K562 (cell line): Measurements from ENCODE around the gene KLF13. TPM values are rescaled to one million over a fixed set of nuclear protein-coding genes. Genes with fewer than 3 reads are reported as not detected.

ENCODE experiments used
- ATAC-seq: fragments of 200-7000 bp; cut with Tn5 transposase; 3 replicates; pipeline ENCODE4 v1.9.1; 2020; ENCODE audit warnings: moderate library complexity
- BruUV-seq: library from RNA; stranded (reverse); fragments of 400-500 nt; replicated peaks from 2 replicates; lab custom pipeline; 2021; lab: Mats Ljungman, UMichigan
- CTCF ChIA-PET: fragments of 300-600 bp; formaldehyde crosslinking; extraction: SDS; loops from one replicate; lab custom pipeline; 2021; ENCODE audit warnings: low intra/inter-chr PET ratio; lab: Yijun Ruan, JAX
- POLR2A ChIA-PET: fragments of 300-600, 350-650 bp; sonication (Branson Sonifier 250); formaldehyde crosslinking; extraction: SDS; loops from one replicate; lab custom pipeline; 2021; ENCODE audit warnings: antibody characterized with exemption, inconsistent platforms; lab: Yijun Ruan, JAX
- DNase-seq, 4 experiments: peaks; one replicate each; pipeline versions ENCODE4 v3.0.0 to v3.0.0-alpha.2; 2011 to 2018; ENCODE audit warnings: low spot score in 3 of 4, mixed read lengths in 3 of 4; ENCODE audit errors: extremely low read depth in 1 of 4
- FAIRE-seq: peaks from 2 replicates; lab custom pipeline; 2011; peaks lifted over from hg19 to GRCh38; lab: Jason Lieb, UNC
- H2AFZ ChIP-seq: 2 replicates; pipeline ENCODE4 v1.6.0; 2011; ENCODE audit warnings: low read depth, low read length, control low read depth, inconsistent platforms
- H3K27ac ChIP-seq: fragments of 200-600 bp; 3 replicates; pipeline ENCODE4 v1.8.0; 2011; ENCODE audit warnings: low read depth, mild to moderate bottlenecking, control low read depth, inconsistent platforms, low read length, moderate library complexity, mixed read lengths; ENCODE audit errors: extremely low read depth
- H3K27me3 ChIP-seq, 2 experiments: fragments of 300-600 bp in 1 of 2; 2 replicates in 1 of 2; 3 replicates in 1 of 2; pipeline versions ENCODE4 v1.6.0 to v1.8.0; 2011; ENCODE audit warnings: inconsistent platforms in 2 of 2, low read length in 2 of 2, mild to moderate bottlenecking in 1 of 2, mixed read lengths in 1 of 2, moderate library complexity in 1 of 2; ENCODE audit not compliant: control insufficient read depth in 2 of 2, insufficient read depth in 2 of 2
- H3K36me3 ChIP-seq: fragments of 300-600 bp; 3 replicates; pipeline ENCODE4 v1.8.0; 2011; ENCODE audit warnings: mild to moderate bottlenecking, low read length, inconsistent platforms; ENCODE audit not compliant: control insufficient read depth, insufficient read depth
- H3K4me1 ChIP-seq, 2 experiments: fragments of 200-600 bp in 1 of 2; replicated peaks in 1 of 2; 2 replicates in 1 of 2; 3 replicates in 1 of 2; pipeline versions ENCODE4 v1.5.1 to v1.8.0; 2011; ENCODE audit warnings: inconsistent platforms in 2 of 2, low read length in 2 of 2, mild to moderate bottlenecking in 1 of 2, mixed read lengths in 1 of 2, moderate library complexity in 1 of 2; ENCODE audit not compliant: control insufficient read depth in 2 of 2, insufficient read depth in 2 of 2
- H3K4me2 ChIP-seq: 2 replicates; pipeline ENCODE4 v1.6.1; 2011; ENCODE audit warnings: low read length, control low read depth, inconsistent platforms, mixed read lengths; ENCODE audit not compliant: insufficient read depth
- H3K4me3 ChIP-seq: fragments of 200-600 bp; sonication (generic), shearing (Covaris generic); 2 replicates; pipeline ENCODE4 v1.5.1; 2016; ENCODE audit warnings: control low read depth, inconsistent platforms
- H3K79me2 ChIP-seq: fragments of 200-600 bp; 3 replicates; pipeline ENCODE4 v1.8.0; 2011; ENCODE audit warnings: low read length, inconsistent platforms; ENCODE audit not compliant: control insufficient read depth, insufficient read depth
- H3K9ac ChIP-seq, 2 experiments: 2 replicates each; pipeline versions ENCODE4 v1.6.0 to v1.6.1; 2011; ENCODE audit warnings: low read depth in 2 of 2, low read length in 2 of 2, control low read depth in 1 of 2, inconsistent platforms in 1 of 2, mild to moderate bottlenecking in 1 of 2, mixed read lengths in 1 of 2; ENCODE audit not compliant: insufficient read depth in 1 of 2
- H3K9me1 ChIP-seq: one replicate; pipeline ENCODE4 v1.6.0; 2011; ENCODE audit warnings: inconsistent platforms, mild to moderate bottlenecking, low read length, moderate library complexity; ENCODE audit not compliant: control insufficient read depth, insufficient read depth
- H3K9me3 ChIP-seq: replicated peaks from 2 replicates; pipeline ENCODE4 v1.5.1; 2011; ENCODE audit warnings: low read depth, low read length, inconsistent platforms; ENCODE audit not compliant: control insufficient read depth, insufficient read depth
- H4K20me1 ChIP-seq: replicated peaks from 2 replicates; pipeline ENCODE4 v1.6.1; 2011; ENCODE audit warnings: low read length, inconsistent platforms, mixed read lengths; ENCODE audit not compliant: control insufficient read depth, insufficient read depth
- CBX8 ChIP-seq: fragments of 200-600 bp; sonication (generic); IDR thresholded peaks from 2 replicates; pipeline ENCODE4 v1.6.1; 2012; ENCODE audit warnings: borderline replicate concordance, mixed run types, low read depth, mild to moderate bottlenecking, moderate library complexity, mixed read lengths, low read length, control low read depth, inconsistent platforms; ENCODE audit not compliant: poor library complexity, severe bottlenecking; ENCODE audit errors: extremely low read depth
- HMGN3 ChIP-seq: IDR thresholded peaks from 2 replicates; pipeline ENCODE4 v1.6.1; 2011; ENCODE audit warnings: borderline replicate concordance, low read depth, mild to moderate bottlenecking, mixed read lengths, low read length; ENCODE audit not compliant: insufficient read length; ENCODE audit errors: extremely low read depth
- HSF4 ChIP-seq: fragments of 250-450 bp; sonication (Bioruptor Pico); IDR thresholded peaks from 2 replicates; pipeline ENCODE4 v2.1.2; 2022; ENCODE audit warnings: mild to moderate bottlenecking, moderate library complexity, borderline replicate concordance
- MTA2 ChIP-seq: fragments of 450-650 bp; IDR thresholded peaks from 2 replicates; pipeline ENCODE4 v1.6.1; 2016; ENCODE audit warnings: low read depth
- SETDB1 ChIP-seq: IDR thresholded peaks from one replicate; pipeline ENCODE4 v1.6.1; 2012; ENCODE audit warnings: low read length, control low read depth, inconsistent platforms
- SMARCC2 ChIP-seq: fragments of 450-650 bp; IDR thresholded peaks from 2 replicates; pipeline ENCODE4 v1.6.1; 2017; ENCODE audit warnings: antibody characterized with exemption, moderate library complexity, mild to moderate bottlenecking, low read depth
- SRSF7 ChIP-seq: fragments of 200-400 bp; formaldehyde crosslinking; optimal IDR thresholded peaks from 2 replicates; pipeline ENCODE3; 2017; ENCODE audit warnings: mild to moderate bottlenecking, low read depth, low read length
- STAT5B ChIP-seq: fragments of 250-450 bp; sonication (Bioruptor Pico); IDR thresholded peaks from 2 replicates; pipeline ENCODE4 v1.8.0; 2021; ENCODE audit warnings: mild to moderate bottlenecking, inconsistent platforms
- TAF7 ChIP-seq: fragments of 450-650 bp; IDR thresholded peaks from 2 replicates; pipeline ENCODE4 v1.6.1; 2016; ENCODE audit warnings: missing genetic modification characterization, missing compliant biosample characterization
- TCF7 ChIP-seq: sonication (generic); IDR thresholded peaks from 2 replicates; pipeline ENCODE4 v1.6.1; 2016; ENCODE audit warnings: antibody characterized with exemption, borderline replicate concordance
- ZBTB9 ChIP-seq: fragments of 450-650 bp; formaldehyde crosslinking; IDR thresholded peaks from 2 replicates; pipeline ENCODE4 v1.4.0; 2020; ENCODE audit warnings: mild to moderate bottlenecking, moderate library complexity
- ZNF134 ChIP-seq: fragments of 250-450 bp; sonication (Bioruptor Pico); conservative IDR thresholded peaks from 2 replicates; pipeline ENCODE4 v1.4.0; 2020
- ZNF408 ChIP-seq: fragments of 250-450 bp; sonication (Bioruptor Pico); IDR thresholded peaks from 2 replicates; pipeline ENCODE4 v1.4.0; 2020; ENCODE audit warnings: low read depth, mild to moderate bottlenecking, moderate library complexity
- ZNF41 ChIP-seq: fragments of 250-450 bp; sonication (Bioruptor Pico); conservative IDR thresholded peaks from 2 replicates; pipeline ENCODE4 v1.4.0; 2020; ENCODE audit warnings: mild to moderate bottlenecking
- ZNF79 ChIP-seq: fragments of 250-450 bp; sonication (Bioruptor Pico); IDR thresholded peaks from 2 replicates; pipeline ENCODE4 v1.4.0; 2020; ENCODE audit warnings: low read depth, mild to moderate bottlenecking, moderate library complexity
- WGBS: fragments of 100-300 bp; shearing (Covaris generic); methylation state at CpG from one replicate; pipeline ENCODE4 v1.1.6; 2016; ENCODE audit warnings: low coverage, mixed read lengths; ENCODE audit not compliant: insufficient coverage; ENCODE audit errors: missing lambda C conversion rate; 5-methylcytosine and 5-hydroxymethylcytosine counted together
- in situ Hi-C: fragments of 300-500 bp; cut with MboI; formaldehyde crosslinking; loops from 4 replicates; pipeline ENCODE4 v1.15.0; 2018; ENCODE audit warnings: inconsistent platforms, mixed read lengths
- intact Hi-C: fragments of 100-400 bp; cut with micrococcal nuclease; formaldehyde crosslinking; loops from 2 replicates; pipeline ENCODE4 v1.14.2; 2022
- polyA plus RNA-seq, 8 experiments: library from polyadenylated mRNA; depleted of rRNA in 4 of 8; stranded (reverse) in 5 of 8; unstranded in 3 of 8; fragments of >200 nt; fragmentation: Nextera tagmentation in 2 of 8; fragmentation: Illumina TruSeq in 1 of 8; extraction: Ambion mirVana in 2 of 8; extraction: Trizol in 1 of 8; gene quantifications; 2 replicates each; pipeline versions ENCODE4 v1.2.1 to v1.2.3, GENCODE V29; 2011 to 2014; ENCODE audit warnings: inconsistent platforms in 1 of 8, missing spikeins in 1 of 8
- total RNA-seq, 7 experiments: library from RNA; depleted of rRNA in 6 of 7; stranded (reverse); fragments of >200 nt in 6 of 7; fragmentation: Illumina TruSeq in 2 of 7; extraction: Trizol in 2 of 7; gene quantifications; 2 replicates each; pipeline versions ENCODE4 v1.2.1 to v1.2.3, GENCODE V29; 2011 to 2021; ENCODE audit warnings: low replicate concordance in 1 of 7
- TF ChIP-seq, protein P1 (sequence below): fragments of 250-450 bp; sonication (Bioruptor Pico); IDR thresholded peaks from 2 replicates; pipeline ENCODE4 v1.5.0; 2021

Gene KLF13
- total and polyA plus RNA-seq, 9 of the 15 experiments (the other 6 are each of a cell fraction or from before 2014, with no cell fraction given), result 1.8 to 10.5 (median 4.8) TPM

GRCh38 chr15:31329640-31330010, 3.0 kb downstream of the KLF13 start:
- Histone ChIP-seq H3K9me1 (peaks cover 2% of the 10 kb centered on the region), H3K4me3 (no peak overlapping the region), H4K20me1 (peaks cover 36% of the 10 kb centered on the region), H3K4me2 (no peak overlapping the region), H3K79me2 (peaks cover 7% of the 10 kb centered on the region; the same call in 2 of the 3 replicates), H3K27ac (no peak overlapping the region), H2AFZ (no peak overlapping the region), H3K4me1 (peaks cover 7 to 42% of the 10 kb centered on the region in 2 experiments; a peak in 4 of 5 replicates), H3K9ac (no peak overlapping the region; a peak in 1 of 4 replicates), H3K27me3 (peaks cover 0 to 6% of the 10 kb centered on the region in 2 experiments; a peak in 2 of 5 replicates), H3K9me3 (no peaks in the 10 kb centered on the region), H3K36me3 (no peaks in the 10 kb centered on the region)
- intact Hi-C loops (loop anchor here (5.0 kb wide), 1 partner anchor 38 kb away; no protein-coding TSS in a partner anchor), in situ Hi-C loops (no loop called here)
- FAIRE-seq (no peak), ATAC-seq (no peak), DNase-seq (no peak)
- no TSS peak for BruUV-seq
- TF ChIP-seq ZBTB9 (CRISPR knock-in tag) (no peak), TAF7 (tag) (no peak), HMGN3 (no peak), HSF4 (CRISPR knock-in tag) (no peak), SETDB1 (no peak), SMARCC2 (no peak), SRSF7 (no peak), ZNF408 (no peak), MTA2 (no peak), CBX8 (no peak), ZNF79 (no peak), STAT5B (CRISPR knock-in tag) (no peak), ZNF134 (CRISPR knock-in tag) (no peak), TCF7 (no peak), ZNF41 (no peak)
- TF ChIP-seq, protein P1, sequence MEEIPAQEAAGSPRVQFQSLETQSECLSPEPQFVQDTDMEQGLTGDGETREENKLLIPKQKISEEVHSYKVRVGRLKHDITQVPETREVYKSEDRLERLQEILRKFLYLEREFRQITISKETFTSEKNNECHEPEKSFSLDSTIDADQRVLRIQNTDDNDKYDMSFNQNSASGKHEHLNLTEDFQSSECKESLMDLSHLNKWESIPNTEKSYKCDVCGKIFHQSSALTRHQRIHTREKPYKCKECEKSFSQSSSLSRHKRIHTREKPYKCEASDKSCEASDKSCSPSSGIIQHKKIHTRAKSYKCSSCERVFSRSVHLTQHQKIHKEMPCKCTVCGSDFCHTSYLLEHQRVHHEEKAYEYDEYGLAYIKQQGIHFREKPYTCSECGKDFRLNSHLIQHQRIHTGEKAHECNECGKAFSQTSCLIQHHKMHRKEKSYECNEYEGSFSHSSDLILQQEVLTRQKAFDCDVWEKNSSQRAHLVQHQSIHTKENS, result no peak
- ChIA-PET CTCF (no interaction called here), POLR2A (no interaction called here)
- 57% methylated on average over 12 of the region's 15 CpGs for WGBS
